Measurements from ENCODE around the gene CDH20.

Gene CDH20

DNA sequence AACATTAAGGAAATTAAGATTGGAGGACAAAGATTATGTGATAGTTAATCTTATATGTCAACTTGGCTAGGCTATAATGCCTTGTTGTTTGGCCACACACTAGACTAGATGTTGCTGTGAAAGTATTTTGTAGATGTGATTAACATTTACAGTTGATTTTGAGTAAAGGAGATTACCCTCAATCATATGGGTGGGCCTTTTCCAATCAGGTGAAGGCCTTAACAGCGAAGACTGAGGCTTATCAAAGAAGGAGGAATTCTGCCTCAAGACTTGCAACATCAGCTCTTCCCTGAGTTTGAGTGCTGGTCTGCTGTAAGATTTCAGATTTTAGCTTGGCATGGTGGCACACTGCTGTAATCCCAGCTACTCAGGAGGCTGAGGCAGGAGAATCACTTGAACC, 250.3 kb downstream of the CDH20 start:
- no peaks in the 10 kb centered on the region for H3K9me3 ChIP-seq (ENCODE audit: insufficient read depth, low read length)
- H3K79me2 ChIP-seq (ENCODE audit: insufficient read depth, low read length): no peaks in the 10 kb centered on the region
- H3K36me3 ChIP-seq (ENCODE audit: low read length): no peaks in the 10 kb centered on the region
- H3K4me2 ChIP-seq (ENCODE audit: low read depth, low read length, poor library complexity, severe bottlenecking): no peak overlapping the region
- no peak overlapping the region for H2AFZ ChIP-seq (ENCODE audit: low read depth, low read length, severe bottlenecking)
- H3K9ac ChIP-seq (ENCODE audit: low read length): no peak overlapping the region
- no peaks in the 10 kb centered on the region for H3K27me3 ChIP-seq (ENCODE audit: low read length)
- H3F3A ChIP-seq (ENCODE audit: insufficient read depth): no peaks in the 10 kb centered on the region
- no peaks in the 10 kb centered on the region for H3K9me2 ChIP-seq (replicated peaks; ENCODE audit: insufficient read depth, low read length)
- H4K20me1 ChIP-seq (ENCODE audit: low read depth, low read length): no peaks in the 10 kb centered on the region
- TF ChIP-seq, protein P1, sequence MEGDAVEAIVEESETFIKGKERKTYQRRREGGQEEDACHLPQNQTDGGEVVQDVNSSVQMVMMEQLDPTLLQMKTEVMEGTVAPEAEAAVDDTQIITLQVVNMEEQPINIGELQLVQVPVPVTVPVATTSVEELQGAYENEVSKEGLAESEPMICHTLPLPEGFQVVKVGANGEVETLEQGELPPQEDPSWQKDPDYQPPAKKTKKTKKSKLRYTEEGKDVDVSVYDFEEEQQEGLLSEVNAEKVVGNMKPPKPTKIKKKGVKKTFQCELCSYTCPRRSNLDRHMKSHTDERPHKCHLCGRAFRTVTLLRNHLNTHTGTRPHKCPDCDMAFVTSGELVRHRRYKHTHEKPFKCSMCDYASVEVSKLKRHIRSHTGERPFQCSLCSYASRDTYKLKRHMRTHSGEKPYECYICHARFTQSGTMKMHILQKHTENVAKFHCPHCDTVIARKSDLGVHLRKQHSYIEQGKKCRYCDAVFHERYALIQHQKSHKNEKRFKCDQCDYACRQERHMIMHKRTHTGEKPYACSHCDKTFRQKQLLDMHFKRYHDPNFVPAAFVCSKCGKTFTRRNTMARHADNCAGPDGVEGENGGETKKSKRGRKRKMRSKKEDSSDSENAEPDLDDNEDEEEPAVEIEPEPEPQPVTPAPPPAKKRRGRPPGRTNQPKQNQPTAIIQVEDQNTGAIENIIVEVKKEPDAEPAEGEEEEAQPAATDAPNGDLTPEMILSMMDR (IDR thresholded peaks at IDR 0.05; ENCODE audit: insufficient read depth, low read length, poor library complexity, severe bottlenecking): no peak
- TF ChIP-seq EZH2phosphoT487 (conservative IDR thresholded peaks at IDR 0.05; ENCODE audit: low read length): no peak
- no peak overlapping the region for H3K27ac ChIP-seq (ENCODE audit: low read depth, low read length)
- H3K4me3 ChIP-seq (ENCODE audit: insufficient read depth, low read length, poor library complexity, severe bottlenecking): no peak overlapping the region

DNA sequence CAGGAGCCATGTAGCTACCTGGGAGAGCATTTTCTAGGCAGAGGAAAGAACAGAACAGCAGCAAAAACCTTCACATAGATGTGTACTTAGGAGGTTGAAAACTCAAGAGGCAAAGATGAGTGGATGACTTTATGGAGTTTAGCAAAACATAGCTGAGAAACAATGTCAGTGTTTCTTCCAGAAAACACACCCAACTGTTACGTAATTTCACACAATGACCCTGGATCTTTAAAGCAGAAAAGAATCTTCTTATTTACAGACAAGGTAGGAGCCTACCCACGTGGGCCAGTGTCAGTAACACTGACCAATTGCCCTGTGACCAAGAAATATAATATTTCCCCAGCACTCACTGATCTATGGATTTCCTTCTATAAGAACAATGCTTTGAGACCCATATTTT, 254.6 kb downstream of the CDH20 start:
- H3K36me3 ChIP-seq (ENCODE audit: low read length): no peaks in the 10 kb centered on the region
- H4K20me1 ChIP-seq (ENCODE audit: low read depth, low read length): no peaks in the 10 kb centered on the region
- H3K79me2 ChIP-seq (ENCODE audit: insufficient read depth, low read length): no peaks in the 10 kb centered on the region
- no peak overlapping the region for H2AFZ ChIP-seq (ENCODE audit: low read depth, low read length, severe bottlenecking)
- H3K27ac ChIP-seq (ENCODE audit: low read depth, low read length): no peak overlapping the region
- no peaks in the 10 kb centered on the region for H3F3A ChIP-seq (ENCODE audit: insufficient read depth)
- H3K4me3 ChIP-seq (ENCODE audit: insufficient read depth, low read length, poor library complexity, severe bottlenecking): no peak overlapping the region
- no peaks in the 10 kb centered on the region for H3K27me3 ChIP-seq (ENCODE audit: low read length)
- H3K4me2 ChIP-seq (ENCODE audit: low read depth, low read length, poor library complexity, severe bottlenecking): no peak overlapping the region
- no peaks in the 10 kb centered on the region for H3K9me3 ChIP-seq (ENCODE audit: insufficient read depth, low read length)
- TF ChIP-seq EZH2phosphoT487 (conservative IDR thresholded peaks at IDR 0.05; ENCODE audit: low read length): no peak
- TF ChIP-seq, protein P1 (IDR thresholded peaks at IDR 0.05; ENCODE audit: insufficient read depth, low read length, poor library complexity, severe bottlenecking): no peak
- no peaks in the 10 kb centered on the region for H3K9me2 ChIP-seq (replicated peaks; ENCODE audit: insufficient read depth, low read length)
- no peak overlapping the region for H3K9ac ChIP-seq (ENCODE audit: low read length)

DNA sequence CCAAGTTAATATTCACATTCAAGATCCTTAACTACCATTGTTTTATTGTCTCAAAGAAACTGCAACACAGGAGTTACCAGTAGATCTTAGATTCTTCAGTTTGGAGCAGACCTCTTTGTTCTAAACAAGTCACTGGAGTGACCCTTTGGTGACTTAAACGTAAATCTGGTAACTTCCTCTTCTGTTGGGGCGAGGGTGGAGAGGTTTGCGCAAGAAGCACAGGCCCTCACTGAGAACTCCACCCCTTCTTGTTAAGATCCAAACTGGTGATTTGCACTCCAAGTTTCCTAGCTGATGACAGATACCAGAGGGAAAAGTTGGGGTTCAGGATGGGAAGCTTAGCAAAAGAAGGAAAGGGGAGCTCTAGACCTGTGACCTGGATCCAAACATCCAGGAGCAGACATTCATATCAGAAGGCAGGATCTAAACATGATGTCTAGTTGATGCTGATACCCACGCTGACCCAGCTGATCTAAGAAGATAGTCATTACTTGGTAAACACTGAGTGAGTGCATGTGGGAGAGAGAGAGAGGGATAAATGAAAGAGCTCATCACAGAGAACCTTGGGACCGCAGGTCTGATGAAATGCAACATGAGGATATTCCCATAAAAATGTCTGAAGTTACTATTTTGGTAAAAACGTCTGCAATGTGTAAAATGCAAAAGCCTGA, 256.0 kb downstream of the CDH20 start:
- Histone ChIP-seq H3K27me3 (ENCODE audit: low read length) (no peaks in the 10 kb centered on the region), H3K27ac (ENCODE audit: low read depth, low read length) (no peak overlapping the region), H3K4me3 (ENCODE audit: insufficient read depth, low read length, poor library complexity, severe bottlenecking) (no peak overlapping the region), H3K9me2 (replicated peaks; ENCODE audit: insufficient read depth, low read length) (no peaks in the 10 kb centered on the region), H3K4me2 (ENCODE audit: low read depth, low read length, poor library complexity, severe bottlenecking) (no peak overlapping the region), H3K9ac (ENCODE audit: low read length) (no peak overlapping the region), H3K79me2 (ENCODE audit: insufficient read depth, low read length) (no peaks in the 10 kb centered on the region), H3F3A (ENCODE audit: insufficient read depth) (no peaks in the 10 kb centered on the region), H2AFZ (ENCODE audit: low read depth, low read length, severe bottlenecking) (no peak overlapping the region), H4K20me1 (ENCODE audit: low read depth, low read length) (no peaks in the 10 kb centered on the region), H3K36me3 (ENCODE audit: low read length) (no peaks in the 10 kb centered on the region), H3K9me3 (ENCODE audit: insufficient read depth, low read length) (no peaks in the 10 kb centered on the region)
- TF ChIP-seq, protein P1 (IDR thresholded peaks at IDR 0.05; ENCODE audit: insufficient read depth, low read length, poor library complexity, severe bottlenecking): no peak
